Raji (cell line): ENCODE measurements around the gene RAB7B.

Source experiments
- POLR2A ChIP-seq: IDR thresholded peaks from 2 replicates; pipeline ENCODE4 v1.6.1; 2011; ENCODE audit warnings: low read depth, low read length, control low read depth; ENCODE audit not compliant: insufficient read depth

RAB7B gene

DNA sequence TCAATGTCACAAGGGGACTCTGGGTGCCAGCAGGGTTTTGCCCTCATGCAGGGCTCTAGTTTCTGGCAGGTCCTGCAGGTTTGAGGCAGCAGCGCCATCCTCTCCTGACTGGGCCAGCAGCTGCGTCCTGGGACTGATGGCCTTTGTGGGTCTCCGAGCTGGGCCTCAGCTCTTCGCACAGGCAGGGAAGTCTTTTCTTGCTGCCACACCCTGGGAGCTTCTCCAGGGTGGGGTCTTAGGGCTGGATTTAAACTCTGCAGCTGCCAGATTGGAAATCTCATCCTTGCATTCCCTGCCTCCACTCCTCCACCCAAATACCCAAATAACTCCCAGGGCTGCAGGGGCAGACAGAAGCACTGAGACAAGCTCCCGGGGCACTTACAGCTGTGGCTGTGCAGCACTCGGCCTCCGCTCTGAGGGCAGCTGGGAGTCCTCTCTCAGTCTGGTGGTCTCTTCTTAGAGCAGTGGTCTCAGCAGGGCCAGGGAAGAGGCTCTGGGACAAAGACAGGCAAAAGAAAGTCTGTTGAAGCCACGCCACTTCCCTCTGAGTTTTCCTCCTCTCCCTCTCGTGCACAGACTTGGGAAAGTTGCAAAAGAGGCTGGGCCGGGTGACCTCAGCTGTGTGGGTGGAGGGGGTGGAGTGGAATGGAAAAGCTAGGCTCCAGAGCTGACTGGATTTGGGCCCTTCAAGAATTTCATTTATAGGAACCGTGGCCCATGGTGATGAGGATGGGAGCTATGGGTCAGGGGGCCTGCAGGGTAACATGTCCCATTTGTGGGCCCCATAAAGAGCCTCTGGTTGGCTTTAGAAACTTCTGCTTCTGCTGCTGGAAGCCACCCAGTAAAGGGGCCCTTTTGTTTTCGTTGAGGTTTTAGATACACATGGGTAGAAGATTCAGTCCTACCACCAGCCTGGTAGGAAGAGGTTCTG lies at the start of gene RAB7B:
RAB7B (minus strand) TSS at position 525 of the 931 bp plus-strand sequence. CDS start 9,260 bp downstream, outside the sequence.
- TF ChIP-seq POLR2A, result no peak

GRCh38 chr1:206050655-206051235 lies 47.5 kb upstream of the RAB7B start:
- TF ChIP-seq POLR2A, result peak; percentile 55

DNA sequence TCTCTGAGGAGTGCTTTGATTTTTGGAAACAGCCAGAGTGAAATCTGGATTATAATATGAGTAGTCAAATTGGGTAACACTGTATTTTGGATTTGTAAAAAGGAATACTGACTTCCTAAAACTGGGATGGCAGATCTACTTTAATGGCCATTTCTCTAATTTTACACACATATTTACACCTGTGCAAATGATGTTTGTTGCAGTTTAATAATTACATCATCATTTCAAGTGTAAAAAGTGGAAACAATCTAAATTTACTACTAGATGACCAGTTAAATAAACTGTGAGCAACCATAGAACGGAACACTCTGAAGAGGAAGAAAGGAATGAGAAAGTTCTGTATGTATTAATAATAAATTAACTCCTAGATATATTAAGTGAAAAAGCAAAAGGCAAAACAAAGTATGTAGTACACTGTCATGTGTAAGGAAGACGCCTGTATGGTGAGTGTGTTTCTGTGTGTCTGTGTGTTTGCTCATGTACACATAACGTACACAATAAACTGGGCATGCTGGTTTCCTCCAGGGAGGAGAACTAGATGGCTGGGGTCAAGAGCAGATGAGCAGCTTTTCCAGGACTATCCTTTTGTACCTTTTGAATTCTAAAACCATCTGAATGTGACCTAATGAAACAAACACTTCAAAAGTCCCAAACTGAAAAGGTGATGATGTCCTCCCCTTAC lies 46.9 kb upstream of the RAB7B start:
- TF ChIP-seq POLR2A, result no peak

- TF ChIP-seq POLR2A, result no peak
Measured at GRCh38 chr1:206049293-206049692, 46.1 kb upstream of the RAB7B start.

GRCh38 chr1:206048582-206048981 lies 45.4 kb upstream of the RAB7B start:
- no peak for TF ChIP-seq POLR2A

GRCh38 chr1:206047271-206047670 lies 44.1 kb upstream of the RAB7B start:
- no peak for TF ChIP-seq POLR2A

- 0 out of 2 replicates have a peak, but pooled peaks have one; percentile 25 for TF ChIP-seq POLR2A
Measured at GRCh38 chr1:206041640-206042039, 38.4 kb upstream of the RAB7B start.

DNA sequence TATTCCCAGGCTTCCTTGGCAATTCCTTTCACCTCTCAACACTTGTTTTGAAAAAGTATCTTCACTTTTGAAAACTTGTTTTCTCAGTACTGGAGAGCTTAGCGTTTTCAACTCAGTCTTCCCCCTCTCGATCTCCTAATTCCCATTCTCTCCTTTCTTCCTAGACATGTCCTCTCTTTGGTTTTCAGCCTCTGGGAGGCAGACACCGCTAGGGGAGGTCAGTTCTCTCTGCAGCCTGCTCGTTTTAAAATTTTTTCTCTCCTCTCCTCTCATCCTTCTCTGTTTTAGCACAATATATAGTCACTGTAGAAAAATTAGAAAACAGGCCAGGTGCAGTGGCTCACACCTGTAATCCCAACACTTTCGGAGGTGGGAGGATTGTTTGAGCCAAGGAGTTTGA lies 37.1 kb upstream of the RAB7B start:
- no peak for TF ChIP-seq POLR2A

- TF ChIP-seq POLR2A, result peak; percentile 45; the same call in 1 of the 2 replicates
Measured at GRCh38 chr1:206039046-206039973, 36.1 kb upstream of the RAB7B start.

GRCh38 chr1:206037581-206037980 lies 34.4 kb upstream of the RAB7B start:
- TF ChIP-seq POLR2A, result no peak

DNA sequence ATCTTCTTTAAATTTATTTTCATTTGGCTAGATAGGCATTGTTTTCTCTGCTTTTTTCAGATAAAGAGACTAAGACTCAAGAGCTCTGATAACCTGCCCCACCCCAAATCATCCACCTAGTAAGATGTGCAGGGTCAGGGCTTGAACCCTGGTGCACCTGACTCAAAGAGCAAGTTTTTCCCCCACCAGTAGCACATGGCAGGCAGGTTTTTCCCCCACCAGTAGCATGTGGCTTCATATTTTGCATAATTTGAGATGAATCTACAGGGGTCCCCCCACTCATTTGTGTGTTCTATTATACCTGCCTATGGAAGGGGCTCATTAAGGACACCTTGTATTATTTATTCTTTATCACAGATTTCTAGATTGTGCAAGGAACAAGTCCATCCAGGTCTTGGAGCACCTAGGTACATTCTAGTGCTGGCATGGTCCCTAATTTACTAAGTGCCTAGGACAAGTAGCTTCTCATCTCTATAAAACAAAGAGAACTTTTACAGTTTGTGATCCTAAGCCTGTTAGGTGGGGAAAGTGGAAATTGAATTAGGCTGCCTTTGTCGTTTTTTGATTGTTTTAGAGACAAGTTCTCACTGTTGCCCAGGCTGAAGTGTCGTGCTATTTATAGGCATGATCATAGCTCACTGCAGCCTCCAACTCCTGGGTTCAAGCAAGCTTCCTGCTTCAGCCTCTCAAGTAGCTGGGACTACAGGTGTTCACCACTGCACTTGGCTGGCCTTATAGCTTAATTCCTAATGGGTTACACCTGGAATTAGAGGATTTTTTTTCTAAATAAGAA lies 33.7 kb upstream of the RAB7B start:
- TF ChIP-seq POLR2A, result peak; percentile 7; the same call in 1 of the 2 replicates

DNA sequence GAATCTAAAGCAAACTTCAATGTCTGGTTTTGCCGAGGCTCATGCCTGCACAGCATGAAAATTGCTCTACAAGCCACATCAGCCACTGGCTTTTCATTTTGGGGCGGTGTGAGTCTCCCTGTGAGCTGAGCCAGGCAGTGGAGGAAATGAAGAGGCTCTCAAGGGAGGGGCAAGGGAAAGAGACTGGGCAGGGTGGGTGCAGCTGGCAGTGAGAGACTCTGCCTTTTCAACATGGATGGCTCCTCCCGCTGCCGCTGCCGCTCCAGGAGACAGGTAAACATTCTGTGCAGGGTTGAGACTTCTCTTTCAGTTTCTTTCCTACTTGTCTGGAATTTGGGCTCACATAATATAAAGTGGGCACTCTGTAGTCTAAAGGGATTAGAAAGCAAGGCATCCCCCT lies 31.8 kb upstream of the RAB7B start:
- TF ChIP-seq POLR2A, result peak; percentile 39

DNA sequence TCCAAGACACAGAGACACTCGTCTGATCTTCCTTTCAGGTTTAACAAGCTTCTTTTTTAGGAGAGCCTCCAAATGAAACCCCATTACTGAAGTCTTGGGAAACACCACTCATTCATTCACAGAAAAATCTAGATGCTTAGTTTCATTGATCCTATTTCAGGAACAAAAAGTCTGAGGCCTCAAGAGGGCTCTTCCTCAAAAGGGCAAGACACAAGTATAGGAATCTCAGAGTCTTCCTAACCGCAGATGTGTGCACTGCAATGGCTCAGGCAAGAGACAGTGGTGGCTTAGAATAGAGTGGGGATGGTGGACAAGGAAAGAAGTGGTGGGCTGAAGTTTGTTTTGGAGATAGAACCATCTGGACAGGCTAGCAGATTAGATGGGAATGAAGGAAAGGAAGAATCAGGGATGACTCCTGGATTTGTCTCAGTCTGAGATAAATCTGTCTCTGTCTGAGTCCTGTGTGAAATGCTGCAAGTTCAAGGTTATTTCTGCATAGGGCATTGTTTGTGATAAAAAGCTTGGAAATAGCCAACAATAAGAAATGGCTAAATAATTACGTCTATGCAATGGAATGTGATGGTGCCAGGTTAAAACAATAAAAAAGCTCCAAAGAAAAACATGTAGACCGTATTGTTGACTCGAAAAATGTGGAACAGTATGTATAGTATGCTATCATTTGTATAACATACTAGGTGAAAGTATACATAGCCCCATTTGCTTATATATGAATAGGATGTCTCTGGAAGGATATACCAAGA lies 29.4 kb upstream of the RAB7B start:
- TF ChIP-seq POLR2A, result no peak
